MCF 10A (cell line): ENCODE results near the gene TCF4. TPM values are rescaled to one million over a fixed set of nuclear protein-coding genes. Genes with fewer than 3 reads are reported as not detected.

Experiments
- BruUV-seq: library from RNA; stranded (reverse); fragments of 400-500 nt; replicated peaks from 2 replicates; lab custom pipeline; 2021; lab: Mats Ljungman, UMichigan
- CTCF ChIA-PET: fragments of 300-600 bp; sonication (Branson Sonifier 250); formaldehyde crosslinking; extraction: SDS; loops from one replicate; lab custom pipeline; 2021; ENCODE audit warnings: antibody characterized with exemption, inconsistent platforms; lab: Yijun Ruan, JAX
- POLR2A ChIA-PET: fragments of 300-600, 350-650 bp; sonication (Branson Sonifier 250); formaldehyde crosslinking; extraction: SDS; loops from one replicate; lab custom pipeline; 2020; ENCODE audit warnings: antibody characterized with exemption, inconsistent platforms; lab: Yijun Ruan, JAX
- DNase-seq: peaks from one replicate; pipeline ENCODE4 v3.0.0-alpha.2; 2018; ENCODE audit not compliant: unreplicated experiment
- H3K27ac Mint-ChIP-seq: one replicate; pipeline ENCODE4 v1.8.0; 2022; ENCODE audit warnings: mild to moderate bottlenecking, low read depth, mixed read lengths; ENCODE audit not compliant: unreplicated experiment
- H3K27me3 Mint-ChIP-seq: one replicate; pipeline ENCODE4 v1.8.0; 2022; ENCODE audit warnings: mixed read lengths; ENCODE audit not compliant: insufficient read depth, unreplicated experiment
- H3K36me3 Mint-ChIP-seq: one replicate; pipeline ENCODE4 v1.8.0; 2022; ENCODE audit warnings: mild to moderate bottlenecking, moderate library complexity, mixed read lengths; ENCODE audit not compliant: insufficient read depth, unreplicated experiment
- H3K4me1 Mint-ChIP-seq: one replicate; pipeline ENCODE4 v1.8.0; 2022; ENCODE audit warnings: mixed read lengths; ENCODE audit not compliant: insufficient read depth, unreplicated experiment
- H3K4me3 Mint-ChIP-seq: one replicate; pipeline ENCODE4 v1.8.0; 2022; ENCODE audit warnings: mild to moderate bottlenecking, moderate library complexity, mixed read lengths; ENCODE audit not compliant: unreplicated experiment
- H3K9me3 Mint-ChIP-seq: one replicate; pipeline ENCODE4 v1.8.0; 2022; ENCODE audit warnings: mixed read lengths; ENCODE audit not compliant: unreplicated experiment
- CTCF ChIP-seq: fragments of 200-600 bp; IDR thresholded peaks from one replicate; pipeline ENCODE4 v1.8.0; 2022; ENCODE audit warnings: antibody characterized with exemption, mild to moderate bottlenecking; ENCODE audit not compliant: unreplicated experiment
- intact Hi-C: fragments of 100-400 bp; cut with micrococcal nuclease; formaldehyde crosslinking; loops from 2 replicates; pipeline ENCODE4 v1.14.1; 2022
- total RNA-seq: library from RNA; stranded (reverse); gene quantifications from 2 replicates; pipeline ENCODE4 v1.2.3, GENCODE V29; 2022

The TCF4 gene
- total RNA-seq, 1 experiment from 2014 or later, result 6.2 TPM

GRCh38 chr18:55334875-55335274, 253.1 kb downstream of the TCF4 start:
- H3K27me3 Mint-ChIP-seq, result no peaks in the 10 kb centered on the region

GRCh38 chr18:55331301-55331700, 256.7 kb downstream of the TCF4 start:
- H3K9me3 Mint-ChIP-seq, result no peaks in the 10 kb centered on the region
- DNase-seq, result no peak
- ChIA-PET POLR2A (interaction anchor here (1.2 kb wide), 1 partner anchor 9 kb away, joined by 3 read pairs; no protein-coding TSS in a partner anchor), CTCF (interaction anchor here (0.5 to 1.9 kb wide), 2 partner anchors 97 to 649 kb away, joined by 3 to 9 read pairs; no protein-coding TSS in a partner anchor)
- H3K27me3 Mint-ChIP-seq, result no peaks in the 10 kb centered on the region
- no peak for TF ChIP-seq CTCF
- H3K4me3 Mint-ChIP-seq, result no peak overlapping the region
- BruUV-seq, result no TSS peak
- H3K36me3 Mint-ChIP-seq, result peaks cover 7% of the 10 kb centered on the region
- no peaks in the 10 kb centered on the region for H3K4me1 Mint-ChIP-seq
- intact Hi-C loops, result no loop called here
- no peak overlapping the region for H3K27ac Mint-ChIP-seq

More at GRCh38 chr18:55334875-55335274, 253.1 kb downstream of the TCF4 start:
- ChIA-PET POLR2A (no interaction called here), CTCF (interaction anchor here (1.5 kb wide), 1 partner anchor 9 kb away, joined by 4 read pairs; no protein-coding TSS in a partner anchor)
- Mint-ChIP-seq H3K4me3 (no peak overlapping the region), H3K9me3 (no peaks in the 10 kb centered on the region), H3K27ac (no peak overlapping the region), H3K36me3 (no peaks in the 10 kb centered on the region), H3K4me1 (no peaks in the 10 kb centered on the region)
- BruUV-seq, result no TSS peak
- intact Hi-C loops, result no loop called here
- no peak for TF ChIP-seq CTCF
- DNase-seq, result no peak

- no peaks in the 10 kb centered on the region for H3K27me3 Mint-ChIP-seq
- no peak for TF ChIP-seq CTCF
- no peak overlapping the region for H3K27ac Mint-ChIP-seq
- peaks cover 7% of the 10 kb centered on the region for H3K36me3 Mint-ChIP-seq
- no TSS peak for BruUV-seq
- H3K9me3 Mint-ChIP-seq, result no peaks in the 10 kb centered on the region
- DNase-seq, result peak; percentile 7
- CTCF ChIA-PET, result no interaction called here
- POLR2A ChIA-PET, result no interaction called here
- no peak overlapping the region for H3K4me3 Mint-ChIP-seq
- intact Hi-C loops, result loop anchor here (10.0 kb wide), 1 partner anchor 94 kb away; no protein-coding TSS in a partner anchor
- H3K4me1 Mint-ChIP-seq, result no peaks in the 10 kb centered on the region
These were observed 259.7 kb downstream of the TCF4 start for GRCh38 chr18:55328301-55328700.

GRCh38 chr18:55327454-55327853, 260.5 kb downstream of the TCF4 start:
- intact Hi-C loops, result loop anchor here (10.0 kb wide), 1 partner anchor 93 kb away; no protein-coding TSS in a partner anchor
- H3K4me3 Mint-ChIP-seq, result no peak overlapping the region
- no peak for DNase-seq
- CTCF ChIA-PET, result no interaction called here
- H3K4me1 Mint-ChIP-seq, result no peaks in the 10 kb centered on the region
- H3K9me3 Mint-ChIP-seq, result no peaks in the 10 kb centered on the region
- TF ChIP-seq CTCF, result no peak
- no peaks in the 10 kb centered on the region for H3K27me3 Mint-ChIP-seq
- H3K36me3 Mint-ChIP-seq, result peaks cover 7% of the 10 kb centered on the region
- no peak overlapping the region for H3K27ac Mint-ChIP-seq
- BruUV-seq, result no TSS peak
- POLR2A ChIA-PET, result no interaction called here
